Dermis microvascular lymphatic vessel endothelial cell (primary cell): ENCODE results near the gene HDAC7. TPM values are rescaled to one million over a fixed set of nuclear protein-coding genes. Genes with fewer than 3 reads are reported as not detected.

Experiments
- total RNA-seq: library from RNA; depleted of rRNA; stranded (reverse); fragments of >200 nt; gene quantifications from 2 replicates; pipeline ENCODE4 v1.2.1, GENCODE V29; 2014

Gene HDAC7
- total RNA-seq, 1 donor from 2014 or later = 28.8 TPM

Other genes starting within 250 kb of the HDAC7 start
- 7.0 and 7.7 TPM in 2 replicates for gene RPAP3, start 113.9 kb downstream of the HDAC7 start, total RNA-seq
- under 0.01 TPM in 2 replicates for gene ENDOU, start 94.4 kb downstream of the HDAC7 start, total RNA-seq
- gene RAPGEF3, start 61.0 kb downstream of the HDAC7 start, total RNA-seq = 10.4 and 13.5 TPM in 2 replicates
- 9.2 and 9.5 TPM in 2 replicates for gene SLC48A1, start 46.7 kb downstream of the HDAC7 start, total RNA-seq
- gene VDR, start 85.1 kb upstream of the HDAC7 start, total RNA-seq = under 0.01 TPM in 2 replicates
- gene TMEM106C, start 143.7 kb upstream of the HDAC7 start, total RNA-seq = 54.6 and 68.0 TPM in 2 replicates
- gene COL2A1, start 184.6 kb upstream of the HDAC7 start, total RNA-seq = not detected in 2 replicates